GM21529 (cell line): ENCODE data around the gene RCC2.
"Not testable (repeated sequence)": the region's sequence is repeated elsewhere in the genome, so short reads cannot be mapped to it uniquely, and the experiment has no call there.

Experiments
- ATAC-seq: cut with Tn5 transposase; IDR thresholded peaks from one replicate; pipeline ENCODE4 v1.9.1; 2021; ENCODE audit not compliant: unreplicated experiment

The RCC2 gene

GRCh38 chr1:17422461-17422860 is 17.0 kb downstream of the RCC2 start:
- no peak for ATAC-seq

- ATAC-seq: no peak
Observed at GRCh38 chr1:17420391-17420918, 19.0 kb downstream of the RCC2 start.

GRCh38 chr1:17419626-17420328 is 19.7 kb downstream of the RCC2 start:
- ATAC-seq: peak; percentile 52

GRCh38 chr1:17416389-17416788 is 23.1 kb downstream of the RCC2 start:
- ATAC-seq: no peak

- ATAC-seq: no peak
Observed at GRCh38 chr1:17414022-17414421, 25.5 kb downstream of the RCC2 start.

GRCh38 chr1:17412093-17412870 is 27.2 kb downstream of the RCC2 start:
- ATAC-seq: no peak

- ATAC-seq: no peak
Observed at GRCh38 chr1:17409391-17409811, 30.1 kb downstream of the RCC2 start.

GRCh38 chr1:17407786-17408514 is 31.5 kb downstream of the RCC2 start:
- ATAC-seq: not testable (repeated sequence)

- ATAC-seq: not testable (repeated sequence)
Observed at GRCh38 chr1:17406760-17407475, 32.6 kb downstream of the RCC2 start.

GRCh38 chr1:17405898-17406759 is 33.3 kb downstream of the RCC2 start:
- ATAC-seq: no peak

- no peak for ATAC-seq
Observed at GRCh38 chr1:17404820-17405219, 34.7 kb downstream of the RCC2 start.

- no peak for ATAC-seq
Observed at GRCh38 chr1:17404034-17404684, 35.3 kb downstream of the RCC2 start.

- no peak for ATAC-seq
Observed at GRCh38 chr1:17403081-17403480, 36.4 kb downstream of the RCC2 start.

GRCh38 chr1:17401841-17402240 is 37.6 kb downstream of the RCC2 start:
- no peak for ATAC-seq

- no peak for ATAC-seq
Observed at GRCh38 chr1:17400725-17401341, 38.6 kb downstream of the RCC2 start.

GRCh38 chr1:17397910-17398695 is 41.4 kb downstream of the RCC2 start:
- ATAC-seq: no peak

GRCh38 chr1:17393230-17393629 is 46.2 kb downstream of the RCC2 start:
- no peak for ATAC-seq

- ATAC-seq: no peak
Observed at GRCh38 chr1:17392199-17392740, 47.2 kb downstream of the RCC2 start.
